ENCODE results near the gene USP40.

Gene USP40

GRCh38 chr2:233571462-233571861, 4.9 kb upstream of the USP40 start:
- no peak for DNase-seq (ENCODE audit: extremely low spot score)
- ChIA-PET POLR2A (no interaction called here), CTCF (no interaction called here)
- no peak for TF ChIP-seq HDGF (IDR thresholded peaks at IDR 0.05; ENCODE audit: borderline replicate concordance)
- no peak for TF ChIP-seq PKNOX1 (IDR thresholded peaks at IDR 0.05)
- no peak for TF ChIP-seq ELF4 (IDR thresholded peaks at IDR 0.05)
- no peak for TF ChIP-seq LEF1 (IDR thresholded peaks at IDR 0.05; ENCODE audit: borderline replicate concordance)
- TF ChIP-seq ARNT (IDR thresholded peaks at IDR 0.05) = no peak
- TF ChIP-seq ZNF384 (IDR thresholded peaks at IDR 0.05) = no peak
- no peak for TF ChIP-seq NFRKB (IDR thresholded peaks at IDR 0.05)
- no peak for TF ChIP-seq BHLHE40 (IDR thresholded peaks at IDR 0.05; ENCODE audit: borderline replicate concordance)
- TF ChIP-seq FOXK2 (IDR thresholded peaks at IDR 0.05) = no peak
- TF ChIP-seq FOXM1 (IDR thresholded peaks at IDR 0.05; ENCODE audit: borderline replicate concordance) = no peak
- TF ChIP-seq SP1 (IDR thresholded peaks at IDR 0.05) = no peak
- TF ChIP-seq CTBP1 (IDR thresholded peaks at IDR 0.05; ENCODE audit: borderline replicate concordance) = no peak
- TF ChIP-seq L3MBTL2 (conservative IDR thresholded peaks at IDR 0.05) = no peak
- TF ChIP-seq FOXA1 (IDR thresholded peaks at IDR 0.05) = no peak

- ChIA-PET POLR2A (no interaction called here), CTCF (no interaction called here)
- no peak for DNase-seq (ENCODE audit: extremely low spot score)
- TF ChIP-seq ELF4 (IDR thresholded peaks at IDR 0.05) (no peak), FOXM1 (IDR thresholded peaks at IDR 0.05; ENCODE audit: borderline replicate concordance) (no peak), FOXK2 (IDR thresholded peaks at IDR 0.05) (no peak), LEF1 (IDR thresholded peaks at IDR 0.05; ENCODE audit: borderline replicate concordance) (no peak), FOXA1 (IDR thresholded peaks at IDR 0.05) (no peak), TARDBP (IDR thresholded peaks at IDR 0.05) (no peak), NFRKB (IDR thresholded peaks at IDR 0.05) (no peak), HDGF (IDR thresholded peaks at IDR 0.05; ENCODE audit: borderline replicate concordance) (no peak), CTBP1 (IDR thresholded peaks at IDR 0.05; ENCODE audit: borderline replicate concordance) (no peak), L3MBTL2 (conservative IDR thresholded peaks at IDR 0.05) (no peak), ARNT (IDR thresholded peaks at IDR 0.05) (no peak), SP1 (IDR thresholded peaks at IDR 0.05) (no peak), PKNOX1 (IDR thresholded peaks at IDR 0.05) (no peak), SUZ12 (IDR thresholded peaks at IDR 0.05) (no peak), BHLHE40 (IDR thresholded peaks at IDR 0.05; ENCODE audit: borderline replicate concordance) (no peak), ZNF384 (IDR thresholded peaks at IDR 0.05) (no peak)
Observed at GRCh38 chr2:233571001-233571400, 4.4 kb upstream of the USP40 start.

GRCh38 chr2:233565685-233566140, 869 bp downstream of the USP40 start:
- ChIA-PET POLR2A (interaction anchor here (1.0 kb wide), 1 partner anchor 31 kb away, joined by 3 read pairs; no protein-coding TSS in a partner anchor), CTCF (no interaction called here)
- no peak for TF ChIP-seq FOXM1 (IDR thresholded peaks at IDR 0.05; ENCODE audit: borderline replicate concordance)
- no peak for TF ChIP-seq FOXK2 (IDR thresholded peaks at IDR 0.05)
- TF ChIP-seq LEF1 (IDR thresholded peaks at IDR 0.05; ENCODE audit: borderline replicate concordance) = no peak
- no peak for TF ChIP-seq PKNOX1 (IDR thresholded peaks at IDR 0.05)
- no peak for TF ChIP-seq SP1 (IDR thresholded peaks at IDR 0.05)
- no peak for TF ChIP-seq CTBP1 (IDR thresholded peaks at IDR 0.05; ENCODE audit: borderline replicate concordance)
- no peak for TF ChIP-seq L3MBTL2 (conservative IDR thresholded peaks at IDR 0.05)
- TF ChIP-seq HDGF (IDR thresholded peaks at IDR 0.05; ENCODE audit: borderline replicate concordance) = no peak
- TF ChIP-seq TARDBP (IDR thresholded peaks at IDR 0.05) = no peak
- no peak for TF ChIP-seq SUZ12 (IDR thresholded peaks at IDR 0.05)
- no peak for TF ChIP-seq FOXA1 (IDR thresholded peaks at IDR 0.05)
- TF ChIP-seq BHLHE40 (IDR thresholded peaks at IDR 0.05; ENCODE audit: borderline replicate concordance) = no peak
- DNase-seq (ENCODE audit: extremely low spot score) = no peak

GRCh38 chr2:233563663-233564430, 2.7 kb downstream of the USP40 start:
- TF ChIP-seq TARDBP (IDR thresholded peaks at IDR 0.05) (no peak), FOXM1 (IDR thresholded peaks at IDR 0.05; ENCODE audit: borderline replicate concordance) (no peak), SP1 (IDR thresholded peaks at IDR 0.05) (no peak), SUZ12 (IDR thresholded peaks at IDR 0.05) (no peak), ARNT (IDR thresholded peaks at IDR 0.05) (no peak), LEF1 (IDR thresholded peaks at IDR 0.05; ENCODE audit: borderline replicate concordance) (no peak)
- ChIA-PET POLR2A (no interaction called here), CTCF (no interaction called here)
- DNase-seq (ENCODE audit: extremely low spot score) = no peak

GRCh38 chr2:233556881-233557736, 9.5 kb downstream of the USP40 start:
- no peak for TF ChIP-seq HDGF (IDR thresholded peaks at IDR 0.05; ENCODE audit: borderline replicate concordance)
- no peak for TF ChIP-seq FOXA1 (IDR thresholded peaks at IDR 0.05)
- TF ChIP-seq SUZ12 (IDR thresholded peaks at IDR 0.05) = no peak
- TF ChIP-seq TARDBP (IDR thresholded peaks at IDR 0.05) = no peak
- TF ChIP-seq CTBP1 (IDR thresholded peaks at IDR 0.05; ENCODE audit: borderline replicate concordance) = no peak
- no peak for TF ChIP-seq NFRKB (IDR thresholded peaks at IDR 0.05)
- TF ChIP-seq LEF1 (IDR thresholded peaks at IDR 0.05; ENCODE audit: borderline replicate concordance) = no peak
- TF ChIP-seq BHLHE40 (IDR thresholded peaks at IDR 0.05; ENCODE audit: borderline replicate concordance) = no peak
- DNase-seq (ENCODE audit: extremely low spot score) = no peak
- ChIA-PET POLR2A (interaction anchor here (1.0 kb wide), 1 partner anchor 10 kb away, joined by 3 read pairs; the partner anchor contains the start of gene USP40), CTCF (no interaction called here)

All from HEK293T (cell line).